CD4-positive, CD25-positive, alpha-beta regulatory T cell (primary cell): ENCODE measurements around the gene PGRMC1. TPM values are rescaled to one million over a fixed set of nuclear protein-coding genes. Genes with fewer than 3 reads are reported as not detected.
A peak's percentile ranks its signal among the peaks of the same experiment; 100 is the strongest.
"Not testable (repeated sequence)": the region's sequence is repeated elsewhere in the genome, so short reads cannot be mapped to it uniquely, and the experiment has no call there.

Source experiments
- ATAC-seq, 2 donors: fragments of 150-1000 bp; cut with Tn5 transposase; one replicate each; pipeline ENCODE4 v1.10.0; 2021; ENCODE audit warnings: low read depth in 2 of 2, moderate number of reproducible peaks in 2 of 2, moderate library complexity in 1 of 2
- DNase-seq, 3 donors: peaks; one replicate each; pipeline versions ENCODE4 v3.0.0 to v3.0.0-alpha.2; 2012 to 2022; ENCODE audit warnings: mixed read lengths in 1 of 3
- H3K27ac ChIP-seq: one replicate; pipeline ENCODE4 v1.7.0; 2013; ENCODE audit warnings: mild to moderate bottlenecking, low read length; ENCODE audit not compliant: insufficient read depth, poor library complexity, severe bottlenecking
- H3K27me3 ChIP-seq: one replicate; pipeline ENCODE4 v1.7.0; 2013; ENCODE audit warnings: low read length; ENCODE audit not compliant: control insufficient read depth, insufficient read depth
- H3K36me3 ChIP-seq: one replicate; pipeline ENCODE4 v1.7.0; 2013; ENCODE audit warnings: mild to moderate bottlenecking, low read length, moderate library complexity; ENCODE audit not compliant: control insufficient read depth, insufficient read depth
- H3K4me1 ChIP-seq: 2 replicates; pipeline ENCODE4 v1.7.0; 2013; ENCODE audit warnings: mild to moderate bottlenecking, low read length; ENCODE audit not compliant: insufficient read depth, control insufficient read depth, poor library complexity, severe bottlenecking
- H3K4me3 ChIP-seq: one replicate; pipeline ENCODE4 v1.7.0; 2013; ENCODE audit warnings: low read depth, mild to moderate bottlenecking, low read length, moderate library complexity
- H3K9me3 ChIP-seq, 2 experiments: 1 replicate in 1 of 2; 2 replicates in 1 of 2; pipeline ENCODE4 v1.7.0; 2013; ENCODE audit warnings: low read length in 2 of 2, mild to moderate bottlenecking in 1 of 2, moderate library complexity in 1 of 2; ENCODE audit not compliant: control insufficient read depth in 2 of 2
- H3K27ac Mint-ChIP-seq, 3 donors: one replicate each; pipeline ENCODE4 v1.8.0; 2020 to 2022; ENCODE audit warnings: mild to moderate bottlenecking in 3 of 3, mixed read lengths in 3 of 3, moderate library complexity in 2 of 3
- H3K27me3 Mint-ChIP-seq: one replicate; pipeline ENCODE4 v1.8.0; 2022; ENCODE audit warnings: mild to moderate bottlenecking, mixed read lengths
- H3K36me3 Mint-ChIP-seq: one replicate; pipeline ENCODE4 v1.8.0; 2020; ENCODE audit warnings: mixed read lengths
- H3K4me1 Mint-ChIP-seq, 4 donors: one replicate each; pipeline ENCODE4 v1.8.0; 2020 to 2022; ENCODE audit warnings: mixed read lengths in 4 of 4, mild to moderate bottlenecking in 1 of 4
- H3K4me3 Mint-ChIP-seq, 4 donors: one replicate each; pipeline ENCODE4 v1.8.0; 2020 to 2022; ENCODE audit warnings: mild to moderate bottlenecking in 4 of 4, mixed read lengths in 4 of 4, moderate library complexity in 3 of 4
- H3K9me3 Mint-ChIP-seq, 7 donors: one replicate each; pipeline ENCODE4 v1.8.0; 2020 to 2022; ENCODE audit warnings: mixed read lengths in 7 of 7, mild to moderate bottlenecking in 3 of 7, moderate library complexity in 2 of 7
- polyA plus RNA-seq, 4 donors: library from polyadenylated mRNA; unstranded; fragments of 300-500 nt; fragmentation: Illumina TruSeq; gene quantifications; one replicate each; pipeline ENCODE4 v1.2.3, GENCODE V29; 2021
- total RNA-seq: library from RNA; stranded (reverse); gene quantifications from one replicate; pipeline ENCODE4 v1.2.3, GENCODE V29; 2022

Gene PGRMC1
- total and polyA plus RNA-seq, 5 donors from 2014 or later: 17.9 to 26.3 (median 21.7) TPM

GRCh38 chrX:119194621-119195020 is 41.5 kb upstream of the PGRMC1 start:
- no peaks in the 10 kb centered on the region for H3K4me1 ChIP-seq
- no peaks in the 10 kb centered on the region for H3K36me3 ChIP-seq
- Mint-ChIP-seq H3K27ac (no peak overlapping the region), H3K27me3 (no peaks in the 10 kb centered on the region), H3K4me3 (no peak overlapping the region), H3K36me3 (no peaks in the 10 kb centered on the region), H3K9me3 (peaks cover 0 to 9% (median 0%) of the 10 kb centered on the region in 7 donors), H3K4me1 (no peaks in the 10 kb centered on the region)
- no peak overlapping the region for H3K27ac ChIP-seq
- no peak for ATAC-seq
- no peak overlapping the region for H3K4me3 ChIP-seq
- no peaks in the 10 kb centered on the region for H3K27me3 ChIP-seq
- no peaks in the 10 kb centered on the region for H3K9me3 ChIP-seq
- no peak for DNase-seq

DNA sequence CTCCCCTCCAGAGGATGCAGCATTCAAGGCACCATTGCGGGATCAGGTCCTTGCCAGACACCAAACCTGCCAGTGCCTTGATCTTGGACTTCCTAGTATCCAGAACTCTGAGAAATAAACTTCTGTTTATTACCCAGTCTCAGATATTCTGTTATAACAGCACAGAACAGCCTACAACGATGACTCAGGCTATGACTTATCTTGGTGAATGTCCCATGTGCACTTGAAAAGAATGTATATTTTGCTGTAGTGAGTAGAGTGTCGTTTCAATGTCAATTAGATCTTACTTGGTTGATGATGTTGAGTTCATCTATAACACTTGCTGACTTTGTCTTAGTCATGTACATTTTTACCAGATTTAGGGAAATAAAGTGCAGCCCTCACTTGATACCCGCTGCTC is 34.5 kb upstream of the PGRMC1 start:
- DNase-seq (no peak), ATAC-seq (no peak)
- no peaks in the 10 kb centered on the region for H3K4me1 ChIP-seq
- Mint-ChIP-seq H3K4me3 (no peak overlapping the region), H3K27me3 (peaks cover 4% of the 10 kb centered on the region), H3K4me1 (no peaks in the 10 kb centered on the region), H3K36me3 (no peaks in the 10 kb centered on the region), H3K9me3 (peaks cover 0 to 4% (median 0%) of the 10 kb centered on the region in 7 donors), H3K27ac (no peak overlapping the region)
- H3K9me3 ChIP-seq: no peaks in the 10 kb centered on the region
- no peaks in the 10 kb centered on the region for H3K36me3 ChIP-seq
- H3K27me3 ChIP-seq: no peaks in the 10 kb centered on the region
- H3K27ac ChIP-seq: no peak overlapping the region
- no peak overlapping the region for H3K4me3 ChIP-seq

GRCh38 chrX:119206203-119206602 is 29.9 kb upstream of the PGRMC1 start:
- H3K36me3 Mint-ChIP-seq: no peaks in the 10 kb centered on the region
- ATAC-seq (no peak), DNase-seq (no peak)
- Histone ChIP-seq H3K4me1 (no peaks in the 10 kb centered on the region), H3K4me3 (no peak overlapping the region), H3K27ac (no peak overlapping the region), H3K27me3 (no peaks in the 10 kb centered on the region), H3K36me3 (no peaks in the 10 kb centered on the region), H3K9me3 (no peaks in the 10 kb centered on the region)
- H3K4me3 Mint-ChIP-seq: no peak overlapping the region
- H3K4me1 Mint-ChIP-seq: no peaks in the 10 kb centered on the region
- no peaks in the 10 kb centered on the region for H3K9me3 Mint-ChIP-seq
- no peak overlapping the region for H3K27ac Mint-ChIP-seq
- H3K27me3 Mint-ChIP-seq: peaks cover 4% of the 10 kb centered on the region

DNA sequence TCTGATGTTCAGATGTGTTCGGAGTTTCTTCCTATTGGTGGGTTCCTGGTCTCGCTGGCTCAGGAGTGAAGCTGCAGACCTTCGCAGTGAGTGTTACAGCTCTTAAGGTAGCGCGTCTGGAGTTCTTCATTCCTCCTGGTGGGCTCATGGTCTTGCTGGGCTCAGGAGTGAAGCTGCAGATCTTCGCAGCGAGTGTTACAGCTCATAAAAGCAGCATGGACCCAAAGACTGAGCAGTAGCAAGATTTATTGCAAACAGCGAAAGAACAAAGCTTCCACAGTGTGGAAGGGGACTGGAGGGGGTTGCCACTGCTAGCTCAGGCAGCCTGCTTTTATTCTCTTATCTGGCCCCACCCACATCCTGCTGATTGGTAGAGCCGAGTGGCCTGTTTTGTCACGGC is 28.6 kb upstream of the PGRMC1 start:
- not testable (repeated sequence) for H3K36me3 ChIP-seq, H3K4me3 Mint-ChIP-seq, DNase-seq, H3K27me3 ChIP-seq, H3K4me1 Mint-ChIP-seq, H3K9me3 ChIP-seq, H3K27ac Mint-ChIP-seq, H3K4me1 ChIP-seq, H3K4me3 ChIP-seq, H3K27me3 Mint-ChIP-seq, H3K27ac ChIP-seq, H3K36me3 Mint-ChIP-seq, ATAC-seq, H3K9me3 Mint-ChIP-seq

DNA sequence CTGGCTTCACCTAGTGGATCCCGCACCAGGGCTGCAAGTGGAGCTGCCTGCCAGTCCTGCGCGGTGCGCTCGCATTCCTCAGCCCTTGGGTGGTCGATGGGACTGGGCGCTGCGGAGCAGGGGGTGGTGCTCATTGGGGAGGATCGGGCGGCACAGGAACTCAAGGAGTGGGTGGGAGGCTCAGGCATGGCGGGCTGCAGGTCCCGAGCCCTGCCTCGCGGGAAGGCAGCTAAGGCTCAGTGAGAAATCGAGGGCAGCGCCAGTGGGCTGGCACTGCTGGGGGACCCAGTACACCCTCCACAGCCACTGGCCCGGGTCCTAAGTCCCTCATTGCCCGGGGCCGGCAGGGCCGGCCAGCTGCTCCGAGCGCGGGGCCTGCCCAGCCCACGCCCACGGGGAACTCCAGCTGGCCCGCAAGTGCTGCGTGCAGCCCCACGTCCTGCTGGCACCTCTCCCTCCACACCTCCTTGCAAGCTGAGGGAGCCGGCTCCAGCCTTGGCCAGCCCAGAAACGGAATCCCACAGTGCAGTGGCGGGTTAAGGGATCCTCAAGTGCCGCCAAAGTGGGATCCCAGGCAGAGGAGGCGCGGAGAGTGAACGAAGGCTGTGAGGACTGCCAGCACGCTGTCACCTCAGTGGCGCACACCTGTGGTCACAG is 27.6 kb upstream of the PGRMC1 start:
- Mint-ChIP-seq H3K9me3 (no peaks in the 10 kb centered on the region), H3K4me3 (no peak overlapping the region), H3K36me3 (no peaks in the 10 kb centered on the region), H3K27ac (no peak overlapping the region), H3K4me1 (no peaks in the 10 kb centered on the region), H3K27me3 (peaks cover 4% of the 10 kb centered on the region)
- Histone ChIP-seq H3K4me3 (no peak overlapping the region), H3K36me3 (no peaks in the 10 kb centered on the region), H3K27ac (no peak overlapping the region), H3K27me3 (no peaks in the 10 kb centered on the region), H3K9me3 (no peaks in the 10 kb centered on the region), H3K4me1 (no peaks in the 10 kb centered on the region)
- DNase-seq (no peak), ATAC-seq (no peak)

DNA sequence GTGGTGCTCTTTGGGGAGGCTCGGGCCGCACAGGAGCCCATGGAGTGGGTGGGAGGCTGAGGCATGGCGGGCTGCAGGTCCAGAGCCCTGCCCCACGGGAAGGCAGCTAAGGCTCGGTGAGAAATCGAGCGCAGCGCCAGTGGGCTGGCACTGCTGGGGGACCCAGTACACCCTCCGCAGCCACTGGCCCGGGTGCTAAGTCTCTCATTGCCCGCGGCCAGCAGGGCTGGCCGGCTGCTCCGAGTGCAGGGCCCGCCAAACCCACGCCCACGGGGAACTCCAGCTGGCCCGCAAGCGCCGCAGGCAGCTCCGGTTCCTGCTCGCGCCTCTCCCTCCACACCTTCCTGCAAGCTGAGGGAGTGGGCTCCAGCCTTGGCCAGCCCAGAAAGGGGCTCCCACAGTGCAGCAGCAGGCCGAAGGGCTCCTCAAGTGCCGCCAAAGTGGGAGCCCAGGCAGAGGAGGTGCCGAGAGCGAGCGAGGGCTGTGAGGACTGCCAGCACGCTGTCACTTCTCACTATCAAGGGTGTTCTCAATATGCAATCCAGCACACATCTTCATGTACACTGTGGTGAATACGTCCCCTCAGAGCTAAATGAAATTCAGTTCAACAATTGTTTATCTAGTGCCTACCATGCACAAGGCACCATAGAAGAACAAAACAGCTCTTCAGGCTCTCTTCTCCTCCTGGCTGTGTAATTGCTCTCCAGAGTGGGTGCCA is 25.0 kb upstream of the PGRMC1 start:
- H3K36me3 ChIP-seq, H3K9me3 Mint-ChIP-seq, H3K4me1 Mint-ChIP-seq, H3K9me3 ChIP-seq, H3K27ac ChIP-seq, ATAC-seq, H3K27me3 Mint-ChIP-seq, H3K27ac Mint-ChIP-seq, H3K4me1 ChIP-seq, H3K27me3 ChIP-seq, DNase-seq, H3K36me3 Mint-ChIP-seq, H3K4me3 ChIP-seq: not testable (repeated sequence)
- H3K4me3 Mint-ChIP-seq: peak overlapping the region in 1 of 4 donors; percentile 38

DNA sequence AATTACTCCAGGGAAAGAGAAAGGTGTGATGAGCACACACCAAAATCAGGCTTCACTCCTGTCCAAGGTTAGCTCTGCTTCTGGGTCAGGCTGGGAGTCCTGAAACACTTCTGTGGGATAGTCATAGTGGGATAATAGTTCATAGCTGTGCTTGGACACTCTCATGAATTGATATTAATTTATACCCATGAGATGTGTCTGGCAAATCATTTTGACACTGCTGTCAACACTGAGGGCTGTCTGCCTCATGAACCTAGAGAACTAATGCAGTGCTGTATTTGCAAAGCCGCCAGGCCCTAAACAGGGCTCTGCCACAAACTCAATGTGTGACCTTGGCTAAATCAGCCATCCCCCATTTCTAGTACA is 24.5 kb upstream of the PGRMC1 start:
- no peak for DNase-seq
- Mint-ChIP-seq H3K9me3 (no peaks in the 10 kb centered on the region), H3K27me3 (peaks cover 5% of the 10 kb centered on the region), H3K27ac (no peak overlapping the region), H3K4me1 (no peaks in the 10 kb centered on the region), H3K36me3 (no peaks in the 10 kb centered on the region), H3K4me3 (no peak overlapping the region)
- ATAC-seq: no peak
- H3K4me1 ChIP-seq: no peaks in the 10 kb centered on the region
- H3K9me3 ChIP-seq: no peaks in the 10 kb centered on the region
- H3K4me3 ChIP-seq: no peak overlapping the region
- H3K27ac ChIP-seq: no peak overlapping the region
- no peaks in the 10 kb centered on the region for H3K27me3 ChIP-seq
- H3K36me3 ChIP-seq: no peaks in the 10 kb centered on the region

GRCh38 chrX:119218198-119218597 is 17.9 kb upstream of the PGRMC1 start:
- H3K36me3 ChIP-seq: no peaks in the 10 kb centered on the region
- no peaks in the 10 kb centered on the region for H3K9me3 Mint-ChIP-seq
- no peak overlapping the region for H3K27ac ChIP-seq
- no peaks in the 10 kb centered on the region for H3K4me1 ChIP-seq
- H3K4me1 Mint-ChIP-seq: no peaks in the 10 kb centered on the region
- no peaks in the 10 kb centered on the region for H3K9me3 ChIP-seq
- H3K27me3 Mint-ChIP-seq: peaks cover 12% of the 10 kb centered on the region
- ATAC-seq (no peak), DNase-seq (no peak)
- H3K36me3 Mint-ChIP-seq: no peaks in the 10 kb centered on the region
- H3K27me3 ChIP-seq: no peaks in the 10 kb centered on the region
- no peak overlapping the region for H3K4me3 Mint-ChIP-seq
- no peak overlapping the region for H3K27ac Mint-ChIP-seq
- no peak overlapping the region for H3K4me3 ChIP-seq
